Liver (tissue), 3 donors: Measurements from ENCODE around the gene ZNF689.

Source experiments
- TAF1 ChIP-seq: conservative IDR thresholded peaks from 2 replicates; pipeline ENCODE4 v1.6.1; 2016; ENCODE audit warnings: antibody characterized with exemption, mild to moderate bottlenecking
- TF ChIP-seq, protein P1 (sequence below): fragments of 150-350 bp; IDR thresholded peaks from 2 replicates; pipeline ENCODE4 v1.5.1; 2017; ENCODE audit warnings: improper control_type of control experiment, low read depth, low read length; ENCODE audit not compliant: missing input control
- donor health status: healthy.
- donor health status: healthy.

- no peak for TF ChIP-seq TAF1
- TF ChIP-seq, protein P1, sequence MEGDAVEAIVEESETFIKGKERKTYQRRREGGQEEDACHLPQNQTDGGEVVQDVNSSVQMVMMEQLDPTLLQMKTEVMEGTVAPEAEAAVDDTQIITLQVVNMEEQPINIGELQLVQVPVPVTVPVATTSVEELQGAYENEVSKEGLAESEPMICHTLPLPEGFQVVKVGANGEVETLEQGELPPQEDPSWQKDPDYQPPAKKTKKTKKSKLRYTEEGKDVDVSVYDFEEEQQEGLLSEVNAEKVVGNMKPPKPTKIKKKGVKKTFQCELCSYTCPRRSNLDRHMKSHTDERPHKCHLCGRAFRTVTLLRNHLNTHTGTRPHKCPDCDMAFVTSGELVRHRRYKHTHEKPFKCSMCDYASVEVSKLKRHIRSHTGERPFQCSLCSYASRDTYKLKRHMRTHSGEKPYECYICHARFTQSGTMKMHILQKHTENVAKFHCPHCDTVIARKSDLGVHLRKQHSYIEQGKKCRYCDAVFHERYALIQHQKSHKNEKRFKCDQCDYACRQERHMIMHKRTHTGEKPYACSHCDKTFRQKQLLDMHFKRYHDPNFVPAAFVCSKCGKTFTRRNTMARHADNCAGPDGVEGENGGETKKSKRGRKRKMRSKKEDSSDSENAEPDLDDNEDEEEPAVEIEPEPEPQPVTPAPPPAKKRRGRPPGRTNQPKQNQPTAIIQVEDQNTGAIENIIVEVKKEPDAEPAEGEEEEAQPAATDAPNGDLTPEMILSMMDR, result no peak
These were observed 17.3 kb downstream of the ZNF689 start for GRCh38 chr16:30592871-30593270.
